KMS-11 (cell line): ENCODE measurements around the gene AOX1.
"Not testable (repeated sequence)": the region's sequence is repeated elsewhere in the genome, so short reads cannot be mapped to it uniquely, and the experiment has no call there.

Experiments used
- H2AFZ ChIP-seq: fragments of 200-600 bp; sonication (generic); 2 replicates; pipeline ENCODE4 v1.6.1; 2016; ENCODE audit warnings: antibody characterized with exemption, mixed run types, low read depth
- H3K27ac ChIP-seq: fragments of 200-600 bp; sonication (generic); 2 replicates; pipeline ENCODE4 v1.6.1; 2016; ENCODE audit warnings: mild to moderate bottlenecking, mixed run types
- H3K27me3 ChIP-seq: fragments of 200-600 bp; sonication (generic); 2 replicates; pipeline ENCODE4 v1.6.1; 2017; ENCODE audit warnings: mild to moderate bottlenecking, low read depth, mixed run types, moderate library complexity; ENCODE audit not compliant: insufficient read depth
- H3K36me3 ChIP-seq: fragments of 200-600 bp; sonication (generic); 2 replicates; pipeline ENCODE4 v1.6.1; 2017; ENCODE audit warnings: mild to moderate bottlenecking, mixed run types; ENCODE audit not compliant: insufficient read depth
- H3K4me1 ChIP-seq: fragments of 200-600 bp; sonication (generic); 2 replicates; pipeline ENCODE4 v1.6.1; 2016; ENCODE audit warnings: mild to moderate bottlenecking, low read depth, mixed run types; ENCODE audit not compliant: poor library complexity, severe bottlenecking
- H3K4me2 ChIP-seq: fragments of 200-600 bp; sonication (generic); 2 replicates; pipeline ENCODE4 v1.7.0; 2016; ENCODE audit warnings: mild to moderate bottlenecking, mixed run types
- H3K4me3 ChIP-seq: fragments of 200-600 bp; sonication (generic); IDR thresholded peaks from 2 replicates; pipeline ENCODE4 v1.6.1; 2017; ENCODE audit warnings: low read depth, low read length, mixed read lengths; ENCODE audit not compliant: insufficient read depth
- H3K79me2 ChIP-seq: fragments of 200-600 bp; sonication (generic); 2 replicates; pipeline ENCODE4 v1.6.1; 2016; ENCODE audit warnings: low read depth, mixed run types; ENCODE audit not compliant: insufficient read depth
- H3K9ac ChIP-seq: fragments of 200-600 bp; sonication (generic); 2 replicates; pipeline ENCODE4 v1.6.1; 2016; ENCODE audit warnings: mild to moderate bottlenecking, mixed run types
- H4K20me1 ChIP-seq: fragments of 200-600 bp; sonication (generic); 2 replicates; pipeline ENCODE4 v1.6.1; 2016; ENCODE audit warnings: mild to moderate bottlenecking, mixed run types; ENCODE audit not compliant: insufficient read depth
- CTCF ChIP-seq: fragments of 200-600 bp; sonication (generic); conservative IDR thresholded peaks from 2 replicates; pipeline ENCODE4 v1.6.1; 2017; ENCODE audit warnings: low read depth, mild to moderate bottlenecking, antibody characterized with exemption, low read length, moderate library complexity, mixed read lengths

Gene AOX1

GRCh38 chr2:200708943-200709342 lies 123.1 kb downstream of the AOX1 start:
- H3K9ac ChIP-seq = no peak overlapping the region
- H3K4me3 ChIP-seq = no peak overlapping the region
- no peaks in the 10 kb centered on the region for H3K36me3 ChIP-seq
- H3K27me3 ChIP-seq = no peaks in the 10 kb centered on the region
- H3K4me2 ChIP-seq = no peak overlapping the region
- H3K27ac ChIP-seq = no peak overlapping the region
- no peak for TF ChIP-seq CTCF
- no peak overlapping the region for H2AFZ ChIP-seq
- H3K4me1 ChIP-seq = peaks cover 17% of the 10 kb centered on the region
- no peaks in the 10 kb centered on the region for H4K20me1 ChIP-seq
- H3K79me2 ChIP-seq = no peaks in the 10 kb centered on the region

- Histone ChIP-seq H3K4me2 (peak overlapping the region; percentile 63), H3K4me3 (peak overlapping the region; percentile 67), H3K4me1 (peaks cover 20% of the 10 kb centered on the region), H3K27me3 (no peaks in the 10 kb centered on the region), H3K27ac (peak overlapping the region; percentile 90), H3K9ac (peak overlapping the region; percentile 74), H2AFZ (peak overlapping the region; percentile 99), H4K20me1 (no peaks in the 10 kb centered on the region), H3K79me2 (no peaks in the 10 kb centered on the region), H3K36me3 (no peaks in the 10 kb centered on the region)
- TF ChIP-seq CTCF = peak; percentile 85
Observed at GRCh38 chr2:200713003-200713703, 127.3 kb downstream of the AOX1 start.

- Histone ChIP-seq H2AFZ (peak overlapping the region; percentile 99), H3K4me2 (peak overlapping the region; percentile 63), H3K9ac (peak overlapping the region; percentile 74), H3K4me3 (peak overlapping the region; percentile 67), H3K36me3 (no peaks in the 10 kb centered on the region), H3K79me2 (no peaks in the 10 kb centered on the region), H4K20me1 (no peaks in the 10 kb centered on the region), H3K4me1 (peaks cover 20% of the 10 kb centered on the region), H3K27ac (peak overlapping the region; percentile 90), H3K27me3 (no peaks in the 10 kb centered on the region)
- TF ChIP-seq CTCF = no peak
Observed at GRCh38 chr2:200713704-200714064, 127.9 kb downstream of the AOX1 start.

GRCh38 chr2:200715014-200715413 lies 129.2 kb downstream of the AOX1 start:
- peaks cover 20% of the 10 kb centered on the region for H3K4me1 ChIP-seq
- not testable (repeated sequence) for H3K9ac ChIP-seq, H4K20me1 ChIP-seq

GRCh38 chr2:200716386-200716785 lies 130.6 kb downstream of the AOX1 start:
- Histone ChIP-seq H3K4me3 (no peak overlapping the region), H3K9ac (no peak overlapping the region), H4K20me1 (no peaks in the 10 kb centered on the region), H3K36me3 (no peaks in the 10 kb centered on the region), H3K27me3 (no peaks in the 10 kb centered on the region), H2AFZ (no peak overlapping the region), H3K79me2 (no peaks in the 10 kb centered on the region), H3K4me1 (peaks cover 20% of the 10 kb centered on the region), H3K27ac (no peak overlapping the region), H3K4me2 (no peak overlapping the region)
- TF ChIP-seq CTCF = no peak

More at GRCh38 chr2:200715014-200715413, 129.2 kb downstream of the AOX1 start:
- H3K27me3 ChIP-seq, H3K4me2 ChIP-seq, H3K79me2 ChIP-seq, H3K27ac ChIP-seq, H3K4me3 ChIP-seq, H3K36me3 ChIP-seq, H2AFZ ChIP-seq: not testable (repeated sequence)
